Naive thymus-derived CD4-positive, alpha-beta T cell (primary cell): Measurements from ENCODE around the gene KAZN. TPM values are rescaled to one million over a fixed set of nuclear protein-coding genes. Genes with fewer than 3 reads are reported as not detected.

Experiments used
- ATAC-seq: fragments of 150-1000 bp; cut with Tn5 transposase; 2 replicates; pipeline ENCODE4 v1.10.0; 2021; ENCODE audit warnings: mild to moderate bottlenecking, moderate library complexity
- CTCF ChIA-PET: fragments of 350-600 bp; sonication (Branson Sonifier 250); formaldehyde crosslinking; loops from one replicate; lab custom pipeline; 2021; ENCODE audit warnings: antibody characterized with exemption; lab: Charles Lee
- POLR2A ChIA-PET: fragments of 350-600 bp; sonication (Branson Sonifier 250); formaldehyde crosslinking; loops from one replicate; lab custom pipeline; 2021; ENCODE audit warnings: antibody characterized with exemption, inconsistent platforms; lab: Charles Lee
- DNase-seq, 9 donors: peaks; one replicate each; pipeline versions ENCODE4 v3.0.0 to v3.0.0-alpha.2; 2020 to 2022; ENCODE audit warnings: mixed read lengths in 1 of 9
- H3K27ac ChIP-seq: one replicate; pipeline ENCODE4 v1.7.0; 2013; ENCODE audit warnings: mild to moderate bottlenecking, low read depth, low read length, moderate library complexity
- H3K27me3 ChIP-seq, 2 donors: one replicate each; pipeline ENCODE4 v1.7.0; 2013; ENCODE audit warnings: low read length in 2 of 2, mild to moderate bottlenecking in 2 of 2, moderate library complexity in 2 of 2; ENCODE audit not compliant: control insufficient read depth in 2 of 2, insufficient read depth in 2 of 2
- H3K36me3 ChIP-seq, 3 experiments: 1 replicate in 2 of 3; 2 replicates in 1 of 3; pipeline ENCODE4 v1.7.0; 2013; ENCODE audit warnings: low read length in 3 of 3, mild to moderate bottlenecking in 3 of 3, moderate library complexity in 1 of 3; ENCODE audit not compliant: insufficient read depth in 3 of 3, control insufficient read depth in 2 of 3
- H3K4me1 ChIP-seq, 2 donors: one replicate each; pipeline ENCODE4 v1.7.0; 2013; ENCODE audit warnings: low read length in 2 of 2, mild to moderate bottlenecking in 2 of 2, moderate library complexity in 1 of 2; ENCODE audit not compliant: control insufficient read depth in 2 of 2, insufficient read depth in 2 of 2
- H3K4me3 ChIP-seq: 2 replicates; pipeline ENCODE4 v1.7.0; 2013; ENCODE audit warnings: mild to moderate bottlenecking, low read length
- H3K9me3 ChIP-seq, 3 experiments: 1 replicate in 2 of 3; 2 replicates in 1 of 3; pipeline ENCODE4 v1.7.0; 2013; ENCODE audit warnings: low read length in 3 of 3; ENCODE audit not compliant: control insufficient read depth in 2 of 3
- H3K27ac Mint-ChIP-seq, 9 donors: one replicate each; pipeline ENCODE4 v1.8.0; 2020 to 2022; ENCODE audit warnings: mixed read lengths in 9 of 9, mild to moderate bottlenecking in 8 of 9, moderate library complexity in 5 of 9, inconsistent platforms in 2 of 9
- H3K27me3 Mint-ChIP-seq, 5 donors: one replicate each; pipeline ENCODE4 v1.8.0; 2021 to 2022; ENCODE audit warnings: mixed read lengths in 5 of 5, mild to moderate bottlenecking in 1 of 5
- H3K36me3 Mint-ChIP-seq, 5 donors: one replicate each; pipeline ENCODE4 v1.8.0; 2020 to 2022; ENCODE audit warnings: mixed read lengths in 5 of 5, mild to moderate bottlenecking in 3 of 5, inconsistent platforms in 1 of 5
- H3K4me1 Mint-ChIP-seq, 7 donors: one replicate each; pipeline ENCODE4 v1.8.0; 2020 to 2022; ENCODE audit warnings: mixed read lengths in 7 of 7, mild to moderate bottlenecking in 3 of 7, inconsistent platforms in 1 of 7
- H3K4me3 Mint-ChIP-seq, 10 donors: one replicate each; pipeline ENCODE4 v1.8.0; 2020 to 2022; ENCODE audit warnings: mild to moderate bottlenecking in 10 of 10, mixed read lengths in 10 of 10, moderate library complexity in 6 of 10, inconsistent platforms in 2 of 10
- H3K9me3 Mint-ChIP-seq, 11 donors: one replicate each; pipeline ENCODE4 v1.8.0; 2020 to 2022; ENCODE audit warnings: mixed read lengths in 11 of 11, mild to moderate bottlenecking in 4 of 11, inconsistent platforms in 1 of 11, moderate library complexity in 1 of 11
- intact Hi-C, 2 donors: fragments of 100-400 bp; cut with micrococcal nuclease; formaldehyde crosslinking; loops; one replicate each; pipeline ENCODE4 v1.15.1; 2023
- polyA plus RNA-seq, 2 donors: library from polyadenylated mRNA; unstranded; fragments of 300-500 nt; fragmentation: Illumina TruSeq; gene quantifications; one replicate each; pipeline ENCODE4 v1.2.3, GENCODE V29; 2021
- total RNA-seq, 6 experiments: library from RNA in 5 of 6; stranded (reverse) in 5 of 6; gene quantifications; 1 replicate in 5 of 6; 2 replicates in 1 of 6; pipeline ENCODE4 v1.2.3 and lab custom pipeline; 2021 to 2026

KAZN gene
- total and polyA plus RNA-seq, 7 experiments from 2014 or later = 0.08 to 0.87 (median 0.30) TPM

GRCh38 chr1:15071936-15072335 lies 473.5 kb downstream of the KAZN start:
- DNase-seq (no peak), ATAC-seq (no peak)
- Mint-ChIP-seq H3K27me3 (no peaks in the 10 kb centered on the region), H3K9me3 (no peaks in the 10 kb centered on the region), H3K4me3 (no peak overlapping the region), H3K27ac (no peak overlapping the region), H3K36me3 (no peaks in the 10 kb centered on the region), H3K4me1 (peaks cover 0 to 4% (median 0%) of the 10 kb centered on the region in 7 donors)
- no peaks in the 10 kb centered on the region for H3K27me3 ChIP-seq
- intact Hi-C loops = no loop called here
- no peaks in the 10 kb centered on the region for H3K4me1 ChIP-seq
- no peaks in the 10 kb centered on the region for H3K9me3 ChIP-seq
- ChIA-PET CTCF (no interaction called here), POLR2A (no interaction called here)
- no peak overlapping the region for H3K27ac ChIP-seq
- H3K4me3 ChIP-seq = no peak overlapping the region
- no peaks in the 10 kb centered on the region for H3K36me3 ChIP-seq

DNA sequence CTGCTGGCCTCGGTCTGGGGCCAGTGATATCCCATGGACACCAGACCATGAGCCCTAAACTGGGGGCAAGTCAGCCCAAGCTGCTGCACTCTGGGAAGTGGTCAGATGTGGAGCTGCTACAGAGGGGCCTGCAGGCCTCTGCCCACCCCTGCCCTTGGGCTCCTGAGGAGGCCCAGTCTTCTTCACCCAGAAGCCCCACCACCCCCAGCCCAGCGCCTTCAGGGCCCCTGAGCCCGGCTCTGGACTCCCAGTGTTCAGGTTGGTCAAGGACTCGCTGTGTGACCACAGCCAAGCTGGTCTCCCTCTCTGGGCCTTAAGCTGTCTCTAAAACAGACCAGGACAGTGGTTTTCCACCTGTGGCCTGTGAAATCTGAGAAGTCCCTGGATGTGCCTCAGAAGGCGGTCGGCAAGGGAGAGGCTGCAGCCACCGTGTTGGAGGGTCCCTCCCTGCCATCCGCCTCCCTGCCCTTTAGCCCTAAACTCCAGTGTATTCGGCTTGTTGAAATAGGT lies 475.4 kb downstream of the KAZN start:
- H3K4me3 Mint-ChIP-seq = no peak overlapping the region
- Histone ChIP-seq H3K9me3 (no peaks in the 10 kb centered on the region), H3K36me3 (no peaks in the 10 kb centered on the region), H3K4me3 (no peak overlapping the region), H3K27me3 (no peaks in the 10 kb centered on the region), H3K27ac (no peak overlapping the region), H3K4me1 (no peaks in the 10 kb centered on the region)
- no peaks in the 10 kb centered on the region for H3K9me3 Mint-ChIP-seq
- no peaks in the 10 kb centered on the region for H3K36me3 Mint-ChIP-seq
- no peaks in the 10 kb centered on the region for H3K27me3 Mint-ChIP-seq
- ATAC-seq (no peak), DNase-seq (no peak)
- no peak overlapping the region for H3K27ac Mint-ChIP-seq
- peaks cover 0 to 1% (median 0%) of the 10 kb centered on the region in 7 donors for H3K4me1 Mint-ChIP-seq
- CTCF ChIA-PET = no interaction called here
- intact Hi-C loops = no loop called here
- POLR2A ChIA-PET = no interaction called here

DNA sequence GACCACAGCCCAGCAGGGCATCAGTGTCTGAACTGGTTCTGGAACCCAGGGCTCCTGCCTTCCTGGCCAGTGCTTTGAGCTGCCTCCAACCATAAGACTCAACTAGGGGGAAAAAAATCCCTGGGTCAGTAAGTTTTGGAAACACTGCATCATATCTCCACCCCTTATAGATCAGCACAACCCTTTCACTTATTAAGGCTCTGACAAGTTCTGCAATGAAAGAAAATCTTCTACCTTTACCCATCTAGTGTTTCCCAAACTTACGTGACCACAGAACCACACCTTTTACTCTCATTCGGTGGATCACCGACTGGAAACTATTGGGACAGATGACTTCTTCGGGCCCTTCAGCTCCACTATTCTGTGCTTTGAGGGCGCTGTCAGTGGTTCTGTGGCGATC lies 476.7 kb downstream of the KAZN start:
- Histone ChIP-seq H3K4me1 (no peaks in the 10 kb centered on the region), H3K4me3 (no peak overlapping the region), H3K27ac (no peak overlapping the region), H3K9me3 (no peaks in the 10 kb centered on the region), H3K27me3 (no peaks in the 10 kb centered on the region), H3K36me3 (no peaks in the 10 kb centered on the region)
- Mint-ChIP-seq H3K4me1 (peaks cover 0 to 4% (median 0%) of the 10 kb centered on the region in 7 donors), H3K36me3 (no peaks in the 10 kb centered on the region), H3K27ac (no peak overlapping the region), H3K4me3 (no peak overlapping the region), H3K27me3 (no peaks in the 10 kb centered on the region), H3K9me3 (no peaks in the 10 kb centered on the region)
- POLR2A ChIA-PET = no interaction called here
- intact Hi-C loops = no loop called here
- ATAC-seq (no peak), DNase-seq (no peak)
- CTCF ChIA-PET = no interaction called here

- ATAC-seq (peak; percentile 34), DNase-seq (no peak)
- Histone ChIP-seq H3K4me3 (no peak overlapping the region), H3K27ac (no peak overlapping the region), H3K9me3 (no peaks in the 10 kb centered on the region), H3K36me3 (no peaks in the 10 kb centered on the region), H3K4me1 (no peaks in the 10 kb centered on the region), H3K27me3 (no peaks in the 10 kb centered on the region)
- Mint-ChIP-seq H3K27ac (no peak overlapping the region), H3K27me3 (no peaks in the 10 kb centered on the region), H3K9me3 (no peaks in the 10 kb centered on the region), H3K4me3 (no peak overlapping the region), H3K36me3 (no peaks in the 10 kb centered on the region), H3K4me1 (peaks cover 0 to 4% (median 0%) of the 10 kb centered on the region in 7 donors)
- ChIA-PET CTCF (no interaction called here), POLR2A (no interaction called here)
- intact Hi-C loops = no loop called here
Measured at GRCh38 chr1:15075817-15076216, 477.3 kb downstream of the KAZN start.

DNA sequence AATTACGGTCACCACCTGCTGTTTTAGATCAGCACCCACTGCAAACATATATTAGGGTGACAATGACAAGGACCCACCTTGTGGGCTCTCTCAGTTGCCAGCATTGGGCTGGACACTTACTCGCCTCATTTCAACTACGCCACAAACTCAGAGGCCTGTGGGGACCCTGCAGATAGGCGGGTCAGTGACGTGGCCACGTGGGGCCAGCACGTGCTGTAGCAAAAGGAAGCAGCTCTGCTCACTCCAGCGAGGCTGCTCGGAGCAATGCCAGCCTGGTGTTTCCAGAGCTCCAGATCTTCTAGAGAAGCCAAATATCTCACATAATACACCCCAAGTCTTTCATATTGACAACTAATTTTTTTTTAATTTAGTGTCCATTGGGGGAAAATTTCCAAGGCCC lies 478.3 kb downstream of the KAZN start:
- Mint-ChIP-seq H3K4me3 (no peak overlapping the region), H3K27ac (no peak overlapping the region), H3K9me3 (no peaks in the 10 kb centered on the region), H3K4me1 (peaks cover 0 to 4% (median 0%) of the 10 kb centered on the region in 7 donors), H3K27me3 (no peaks in the 10 kb centered on the region), H3K36me3 (no peaks in the 10 kb centered on the region)
- DNase-seq = no peak
- intact Hi-C loops = no loop called here
- Histone ChIP-seq H3K27ac (no peak overlapping the region), H3K4me3 (no peak overlapping the region), H3K36me3 (no peaks in the 10 kb centered on the region), H3K4me1 (no peaks in the 10 kb centered on the region), H3K27me3 (no peaks in the 10 kb centered on the region), H3K9me3 (no peaks in the 10 kb centered on the region)
- ChIA-PET CTCF (no interaction called here), POLR2A (no interaction called here)
- no peak for ATAC-seq

- intact Hi-C loops = no loop called here
- no peaks in the 10 kb centered on the region for H3K27me3 ChIP-seq
- ChIA-PET POLR2A (no interaction called here), CTCF (no interaction called here)
- H3K36me3 Mint-ChIP-seq = no peaks in the 10 kb centered on the region
- ATAC-seq (no peak), DNase-seq (no peak)
- H3K36me3 ChIP-seq = no peaks in the 10 kb centered on the region
- H3K4me1 ChIP-seq = no peaks in the 10 kb centered on the region
- H3K27me3 Mint-ChIP-seq = no peaks in the 10 kb centered on the region
- no peak overlapping the region for H3K4me3 ChIP-seq
- no peak overlapping the region for H3K27ac ChIP-seq
- no peak overlapping the region for H3K27ac Mint-ChIP-seq
- H3K9me3 ChIP-seq = no peaks in the 10 kb centered on the region
- no peaks in the 10 kb centered on the region for H3K9me3 Mint-ChIP-seq
- no peak overlapping the region for H3K4me3 Mint-ChIP-seq
- peaks cover 0 to 4% (median 0%) of the 10 kb centered on the region in 7 donors for H3K4me1 Mint-ChIP-seq
Measured at GRCh38 chr1:15077384-15077783, 478.9 kb downstream of the KAZN start.

DNA sequence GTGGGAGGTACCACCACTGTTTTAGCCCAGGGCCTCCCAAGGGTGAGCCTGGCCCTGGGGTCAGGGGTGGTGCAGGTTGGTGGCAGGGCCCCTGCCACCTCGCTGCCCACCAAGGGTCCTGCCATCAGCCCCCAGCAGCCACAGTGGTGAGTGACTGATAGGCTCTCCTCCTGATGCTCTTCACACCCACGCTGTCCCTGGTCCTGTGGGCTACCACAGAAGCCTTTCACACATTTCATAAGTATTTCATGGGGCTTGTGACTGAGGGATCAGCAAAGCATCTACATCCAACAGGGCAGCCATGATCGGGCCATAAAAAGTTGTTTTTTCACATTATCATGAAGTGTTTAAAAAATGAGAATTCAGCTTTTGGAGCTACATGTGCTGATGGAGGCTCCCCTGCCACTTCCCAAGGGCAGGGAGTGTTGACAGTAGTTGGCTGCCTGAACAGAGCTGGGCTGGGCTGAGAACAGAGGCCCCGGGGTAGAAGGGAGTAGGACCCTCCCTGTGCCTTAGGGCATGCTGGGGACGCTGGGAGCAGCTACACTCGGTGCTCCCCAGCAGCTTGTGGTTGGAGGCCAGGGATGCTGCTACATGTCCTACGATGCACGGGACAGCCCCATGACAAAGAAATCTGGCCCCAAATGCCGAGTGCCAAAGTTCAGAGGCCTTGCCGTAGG lies 482.0 kb downstream of the KAZN start:
- DNase-seq = no peak
- peak overlapping the region in 1 of 10 donors; percentile 12 for H3K4me3 Mint-ChIP-seq
- Histone ChIP-seq H3K4me3 (no peak overlapping the region), H3K36me3 (no peaks in the 10 kb centered on the region), H3K9me3 (no peaks in the 10 kb centered on the region), H3K27me3 (no peaks in the 10 kb centered on the region), H3K27ac (no peak overlapping the region), H3K4me1 (no peaks in the 10 kb centered on the region)
- ChIA-PET CTCF (no interaction called here), POLR2A (no interaction called here)
- intact Hi-C loops = no loop called here
- ATAC-seq = peak; percentile 42
- no peak overlapping the region for H3K27ac Mint-ChIP-seq
- no peaks in the 10 kb centered on the region for H3K9me3 Mint-ChIP-seq
- no peaks in the 10 kb centered on the region for H3K27me3 Mint-ChIP-seq
- H3K4me1 Mint-ChIP-seq = peaks cover 0 to 4% (median 0%) of the 10 kb centered on the region in 7 donors
- no peaks in the 10 kb centered on the region for H3K36me3 Mint-ChIP-seq
